Measurements from ENCODE around the gene ZDHHC19.

GRCh38 chr3:196174652-196175051 lies 36.5 kb downstream of the ZDHHC19 start:
- TF ChIP-seq CTCF (IDR thresholded peaks at IDR 0.05; ENCODE audit: poor library complexity, severe bottlenecking): no peak
- no peak for TF ChIP-seq MXI1 (conservative IDR thresholded peaks at IDR 0.05; ENCODE audit: poor library complexity, severe bottlenecking)
